NCI-H69 (cell line): ENCODE results near the gene UTP25.
A peak's percentile ranks its signal among the peaks of the same experiment; 100 is the strongest.

ENCODE experiments used
- DNase-seq: peaks from one replicate; lab custom pipeline; 2025; lab: John Stamatoyannopoulos, UW

The UTP25 gene

GRCh38 chr1:209844695-209845407, 17.1 kb downstream of the UTP25 start:
- no peak for DNase-seq

DNA sequence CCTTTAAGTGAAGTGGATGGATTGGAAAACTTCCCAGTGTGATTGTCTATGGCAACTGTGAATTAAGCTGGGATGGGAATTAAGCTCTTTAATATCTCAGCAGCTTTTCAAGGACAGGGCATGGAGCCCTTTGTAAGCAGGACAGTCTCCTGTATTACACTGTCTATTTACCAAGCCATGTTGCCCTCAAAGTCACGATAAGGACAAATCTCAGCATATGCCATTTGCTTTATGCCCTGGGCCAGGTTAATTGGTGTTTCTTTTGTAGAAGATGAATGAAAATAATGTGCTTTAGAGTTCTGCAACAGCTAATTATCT, 17.6 kb downstream of the UTP25 start:
- DNase-seq: peak; percentile 96

GRCh38 chr1:209849388-209849787, 21.6 kb downstream of the UTP25 start:
- DNase-seq: no peak

GRCh38 chr1:209850342-209850979, 22.7 kb downstream of the UTP25 start:
- peak; percentile 94 for DNase-seq

- peak; percentile 59 for DNase-seq
Observed at GRCh38 chr1:209853676-209854075, 25.9 kb downstream of the UTP25 start.

GRCh38 chr1:209854196-209854595, 26.4 kb downstream of the UTP25 start:
- peak; percentile 70 for DNase-seq

- no peak for DNase-seq
Observed at GRCh38 chr1:209855006-209855405, 27.2 kb downstream of the UTP25 start.

DNA sequence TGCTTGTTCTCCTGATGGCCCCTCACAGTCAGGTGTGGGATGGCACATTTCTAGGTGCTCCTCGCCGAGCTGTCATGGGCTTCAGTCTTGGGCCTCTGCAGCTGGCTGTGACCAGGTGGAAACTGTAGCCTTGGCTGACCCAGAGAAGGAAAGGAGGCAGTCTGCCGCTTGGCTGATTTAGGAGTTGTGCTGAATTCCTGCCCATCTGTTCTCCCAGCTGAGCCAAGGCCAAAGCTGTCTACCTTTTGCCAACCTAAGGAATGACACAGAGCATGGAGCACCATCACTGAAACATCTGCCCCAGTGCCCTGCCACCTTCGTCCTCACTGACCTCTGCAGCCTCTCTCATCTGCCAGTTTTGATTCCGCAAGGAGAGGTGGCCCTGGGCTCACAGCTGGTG, 27.9 kb downstream of the UTP25 start:
- DNase-seq: peak; percentile 95

DNA sequence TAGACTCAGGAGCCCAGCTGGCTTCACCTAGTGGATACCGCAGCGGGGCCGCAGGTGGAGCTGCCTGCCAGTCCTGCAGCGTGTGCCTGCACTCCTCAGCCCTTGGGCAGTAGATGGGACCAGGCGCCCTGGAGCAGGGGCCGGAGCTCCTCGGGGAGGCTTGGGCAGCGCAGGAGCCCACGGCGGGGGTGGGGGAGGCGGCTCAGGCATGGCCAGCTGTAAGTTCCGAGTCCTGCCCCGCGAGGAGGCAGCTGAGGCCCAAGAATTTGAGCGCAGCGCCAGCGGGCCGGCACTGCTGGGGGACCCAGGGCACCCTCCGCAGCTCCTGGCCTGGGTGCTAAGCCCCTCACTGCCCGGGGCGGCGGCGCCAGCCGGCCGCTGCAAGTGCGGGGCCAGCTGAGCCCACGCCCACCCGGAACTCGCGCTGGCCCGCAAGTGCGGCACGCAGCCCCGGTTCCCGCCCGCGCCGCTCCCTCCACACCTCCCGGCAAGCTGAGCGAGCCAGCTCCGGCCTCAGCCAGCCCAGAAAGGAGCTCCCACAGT, 30.9 kb downstream of the UTP25 start:
- no peak for DNase-seq

GRCh38 chr1:209860293-209860881, 32.6 kb downstream of the UTP25 start:
- peak; percentile 94 for DNase-seq

DNA sequence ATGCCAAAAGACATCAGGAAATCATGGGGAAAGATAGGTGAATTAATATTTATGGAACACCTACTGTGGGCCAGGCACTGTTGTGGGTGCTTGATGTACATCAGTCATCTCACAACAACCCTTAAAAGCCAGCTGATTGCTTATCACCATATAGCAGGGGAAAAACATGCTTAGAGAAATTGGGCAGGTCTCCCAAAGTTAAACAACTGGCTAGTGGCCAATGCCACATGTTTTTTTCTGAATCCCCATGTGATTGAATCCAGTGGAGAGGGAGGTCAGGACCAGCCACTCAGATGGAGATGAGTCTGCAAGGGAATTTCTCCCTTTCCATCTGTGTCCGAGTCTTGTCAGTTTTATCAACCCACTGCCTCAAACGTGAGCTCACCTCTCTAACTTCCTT, 33.5 kb downstream of the UTP25 start:
- peak; percentile 38 for DNase-seq

- DNase-seq: peak; percentile 65
Observed at GRCh38 chr1:209862391-209863356, 34.9 kb downstream of the UTP25 start.

DNA sequence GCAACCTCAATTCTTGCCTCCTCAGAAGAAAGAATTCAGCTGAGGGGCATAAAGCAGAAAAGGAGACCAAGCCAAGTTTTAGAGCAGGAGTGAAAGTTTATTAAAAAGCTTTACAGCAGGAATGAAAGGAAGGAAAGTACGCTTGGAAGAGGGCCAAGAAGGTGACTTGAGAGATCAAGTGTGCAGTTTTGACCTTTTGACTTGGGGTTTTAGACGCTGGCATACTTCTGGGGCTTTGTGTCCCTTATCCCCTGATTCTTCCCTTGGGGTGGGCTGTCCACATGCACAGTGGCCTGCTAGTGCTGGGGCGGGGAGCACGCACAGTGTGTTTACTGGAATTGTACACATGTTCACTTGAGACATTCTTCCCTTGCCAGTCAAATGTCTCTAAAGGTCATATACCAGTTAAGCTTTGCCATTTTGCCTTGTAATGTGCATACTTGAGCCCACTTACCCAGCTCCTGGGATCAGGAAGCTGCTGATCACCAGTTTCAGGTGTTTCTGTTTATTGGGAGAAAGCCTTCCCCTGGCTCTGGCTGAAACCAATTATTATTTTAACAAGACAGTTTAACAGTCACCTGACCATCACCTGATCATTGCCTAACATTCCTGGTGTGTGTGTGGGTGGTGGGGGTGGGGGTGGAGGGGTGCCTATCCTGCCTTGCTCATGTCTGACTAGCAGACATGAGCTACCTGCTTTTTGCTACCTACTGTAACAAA, 36.2 kb downstream of the UTP25 start:
- peak; percentile 21 for DNase-seq

GRCh38 chr1:209866201-209866600, 38.4 kb downstream of the UTP25 start:
- no peak for DNase-seq

DNA sequence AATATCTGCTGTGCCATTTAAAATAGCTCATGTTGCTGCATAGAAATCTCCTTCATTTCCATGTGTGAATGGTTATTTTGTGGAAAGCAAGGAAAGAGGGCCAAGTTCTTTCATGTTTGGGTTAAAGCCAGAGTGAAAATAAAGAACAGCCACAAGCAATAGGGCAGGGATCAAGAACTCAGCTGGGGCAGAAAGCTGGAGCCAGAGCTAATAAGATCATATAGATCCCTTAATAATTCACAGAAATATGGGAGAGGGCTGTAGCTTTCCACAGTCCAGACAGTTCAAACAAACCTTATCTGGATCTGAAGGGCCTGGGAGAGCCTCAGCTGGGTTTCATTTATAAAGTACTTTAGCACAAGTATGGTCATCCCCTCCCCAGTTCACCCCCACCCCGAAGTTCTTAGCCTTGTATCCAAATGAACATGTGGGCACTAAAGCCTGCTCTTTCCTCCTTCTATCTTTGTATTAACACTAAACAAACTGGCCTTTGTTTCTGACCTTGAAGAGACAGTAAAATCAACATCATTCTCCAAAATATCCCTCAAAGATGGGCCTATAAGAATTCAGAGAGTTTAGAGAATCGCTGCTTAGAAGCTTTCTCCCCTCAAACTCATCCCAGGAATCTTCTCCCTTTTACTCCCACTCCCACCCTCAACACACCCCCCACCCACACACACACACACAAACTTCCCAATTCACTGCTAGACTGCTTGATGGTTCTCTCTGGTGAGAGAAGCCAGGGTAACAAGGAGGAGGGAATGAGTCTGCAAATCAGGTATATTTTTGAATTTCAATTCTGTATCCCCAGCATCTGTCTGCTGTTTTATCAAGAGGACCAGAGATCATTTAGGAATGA, 41.7 kb downstream of the UTP25 start:
- no peak for DNase-seq

DNA sequence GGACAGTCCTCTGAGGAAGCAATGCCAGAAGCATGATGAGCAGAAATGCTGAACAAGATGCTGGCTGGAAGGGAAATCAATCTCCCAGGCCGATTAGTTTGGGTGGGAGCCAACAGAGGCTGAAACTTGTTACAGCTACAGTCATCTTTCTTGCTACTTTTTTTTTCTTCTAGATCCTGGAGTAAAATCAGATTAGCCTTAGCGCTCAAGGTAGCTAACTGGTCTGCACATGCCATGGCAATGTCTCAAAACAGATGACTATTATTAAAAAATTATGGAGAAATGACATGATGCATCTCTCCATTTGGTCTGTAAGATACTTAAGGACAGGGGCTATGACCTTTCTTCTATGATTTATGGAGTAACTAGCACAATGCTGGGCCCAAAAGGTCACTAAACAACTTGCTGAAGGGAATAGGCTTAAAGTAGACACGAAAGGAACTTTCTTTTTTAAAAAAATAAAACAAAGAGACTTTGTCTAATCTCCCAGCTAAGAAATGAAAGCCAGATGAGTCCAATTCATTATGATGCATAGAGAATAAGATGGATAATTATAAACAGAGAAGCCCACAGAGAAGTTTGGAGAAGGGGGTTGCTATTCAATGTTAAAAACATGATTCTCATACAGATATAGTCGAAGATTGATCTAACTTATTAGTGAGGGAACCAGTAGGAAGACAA, 42.5 kb downstream of the UTP25 start:
- DNase-seq: no peak

GRCh38 chr1:209871006-209871405, 43.2 kb downstream of the UTP25 start:
- DNase-seq: no peak

- DNase-seq: no peak
Observed at GRCh38 chr1:209871430-209871829, 43.7 kb downstream of the UTP25 start.

- peak; percentile 94 for DNase-seq
Observed at GRCh38 chr1:209873067-209873799, 45.5 kb downstream of the UTP25 start.
